ENCODE measurements around the gene SLC25A18. TPM values are rescaled to one million over a fixed set of nuclear protein-coding genes. Genes with fewer than 3 reads are reported as not detected.
"Not testable (repeated sequence)": the region's sequence is repeated elsewhere in the genome, so short reads cannot be mapped to it uniquely, and the experiment has no call there.

Gene SLC25A18
- total RNA-seq, 6 experiments from 2014 or later, result 35.1 to 105 (median 45.6) TPM

GRCh38 chr22:17563936-17564391 is 666 bp downstream of the SLC25A18 start:
- intact Hi-C loops (cut with DNase I), result no loop called here
- Histone ChIP-seq H3K36me3 (no peaks in the 10 kb centered on the region), H3K4me3 (no peak overlapping the region), H3K27ac (peak overlapping the region in 2 of 3 donors; percentile 68 to 81), H3K4me1 (peaks cover 4 to 32% (median 11%) of the 10 kb centered on the region in 4 donors), H3K9me3 (no peaks in the 10 kb centered on the region), H3K27me3 (no peaks in the 10 kb centered on the region)
- 79% methylated on average over 10 of the region's 11 CpGs for WGBS (ENCODE audit: insufficient coverage, low coverage, low lambda C conversion rate, missing lambda C conversion rate)
- ATAC-seq (no peak), DNase-seq (no peak)
- no peak for TF ChIP-seq CTCF (IDR thresholded peaks at IDR 0.05)
- TF ChIP-seq POLR2A (IDR thresholded peaks at IDR 0.05), result no peak

- H3K4me3 ChIP-seq; ATAC-seq; H3K9me3 ChIP-seq; H3K27me3 ChIP-seq; H3K36me3 ChIP-seq; intact Hi-C loops (cut with DNase I): not testable (repeated sequence)
- WGBS (ENCODE audit: insufficient coverage, low coverage, low lambda C conversion rate, missing lambda C conversion rate), result 74% methylated on average over 19 of the region's 19 CpGs
- Histone ChIP-seq H3K27ac (peak overlapping the region in 2 of 3 donors; percentile 9 to 52), H3K4me1 (peaks cover 4 to 32% (median 11%) of the 10 kb centered on the region in 4 donors)
- DNase-seq, result peak in 1 of 3 donors; percentile 62
Observed at GRCh38 chr22:17566016-17566687, 2.9 kb downstream of the SLC25A18 start.

- ATAC-seq, result no peak
Observed at GRCh38 chr22:17566776-17567175, 3.5 kb downstream of the SLC25A18 start.

GRCh38 chr22:17569971-17570511 is 6.7 kb downstream of the SLC25A18 start:
- Histone ChIP-seq H3K36me3 (no peaks in the 10 kb centered on the region), H3K27ac (peak overlapping the region; percentile 86 to 96 (median 91)), H3K9me3 (no peaks in the 10 kb centered on the region), H3K4me1 (peaks cover 0 to 22% (median 1%) of the 10 kb centered on the region in 4 donors), H3K4me3 (peak overlapping the region; percentile 46 to 62 (median 60)), H3K27me3 (no peaks in the 10 kb centered on the region)
- DNase-seq (peak in 1 of 3 donors; percentile 68), ATAC-seq (peak; percentile 35 to 69 (median 48))
- peak; percentile 67 for TF ChIP-seq POLR2A (IDR thresholded peaks at IDR 0.05)
- TF ChIP-seq CTCF (IDR thresholded peaks at IDR 0.05), result no peak
- intact Hi-C loops (cut with DNase I), result no loop called here
- 5% methylated on average over 4 of the region's 8 CpGs for WGBS (ENCODE audit: insufficient coverage, low coverage, low lambda C conversion rate, missing lambda C conversion rate)

More at GRCh38 chr22:17566776-17567175, 3.5 kb downstream of the SLC25A18 start:
- Histone ChIP-seq H3K9me3 (no peaks in the 10 kb centered on the region), H3K4me3 (no peak overlapping the region), H3K27me3 (no peaks in the 10 kb centered on the region), H3K27ac (peak overlapping the region in 2 of 3 donors; percentile 9 to 52), H3K36me3 (no peaks in the 10 kb centered on the region), H3K4me1 (peaks cover 4 to 36% (median 11%) of the 10 kb centered on the region in 4 donors)
- intact Hi-C loops (cut with DNase I), result no loop called here
- no peak for DNase-seq
- 85% methylated on average over 5 of the region's 10 CpGs for WGBS (ENCODE audit: insufficient coverage, low coverage, low lambda C conversion rate, missing lambda C conversion rate)
- TF ChIP-seq CTCF (IDR thresholded peaks at IDR 0.05) (no peak), POLR2A (IDR thresholded peaks at IDR 0.05) (no peak)

Measured in right lobe of liver (tissue), 6 donors.